Peyer's patch (tissue), 4 donors: ENCODE data around the gene SPATA24. TPM values are rescaled to one million over a fixed set of nuclear protein-coding genes. Genes with fewer than 3 reads are reported as not detected.
"Not testable (repeated sequence)": the region's sequence is repeated elsewhere in the genome, so short reads cannot be mapped to it uniquely, and the experiment has no call there.

Experiments used
- DNase-seq, 3 donors: peaks; one replicate each; pipeline ENCODE4 v3.0.0-alpha.2; 2017 to 2019
- H3K27ac ChIP-seq, 4 donors: fragments of 200-600 bp; sonication (generic); one replicate each; pipeline ENCODE4 v1.5.1; 2016 to 2019
- H3K27me3 ChIP-seq, 2 donors: fragments of 200-600 bp; sonication (generic); one replicate each; pipeline ENCODE4 v1.5.1; 2019
- H3K36me3 ChIP-seq, 3 donors: fragments of 200-600 bp; sonication (generic); one replicate each; pipeline ENCODE4 v1.5.1; 2016 to 2019
- H3K4me1 ChIP-seq, 4 donors: fragments of 200-600 bp; sonication (generic); one replicate each; pipeline ENCODE4 v1.5.1; 2016 to 2019
- H3K4me3 ChIP-seq, 4 donors: fragments of 200-600 bp; sonication (generic); 1 replicate in 3 of 4; 2 replicates in 1 of 4; pipeline ENCODE4 v1.5.1; 2016 to 2019; ENCODE audit warnings: mild to moderate bottlenecking in 1 of 4
- H3K9me3 ChIP-seq, 4 donors: fragments of 200-600 bp; sonication (generic); one replicate each; pipeline ENCODE4 v1.5.1; 2016 to 2019; ENCODE audit warnings: mild to moderate bottlenecking in 1 of 4
- CTCF ChIP-seq, 6 experiments: fragments of 450-650 bp in 4 of 6; fragments of 200-600 bp in 2 of 6; sonication (generic) in 1 of 6; IDR thresholded peaks; one replicate each; pipeline ENCODE4 v1.5.1; 2017 to 2019; ENCODE audit warnings: antibody characterized with exemption in 6 of 6, mild to moderate bottlenecking in 3 of 6, moderate library complexity in 1 of 6
- POLR2A ChIP-seq, 2 donors: fragments of 450-650 bp; IDR thresholded peaks; one replicate each; pipeline ENCODE4 v1.5.1; 2017; ENCODE audit warnings: antibody characterized with exemption in 2 of 2, mild to moderate bottlenecking in 2 of 2, moderate library complexity in 2 of 2
- small RNA-seq, 2 donors: library from RNA; depleted of rRNA; stranded (forward); fragments of <200 nt; gene quantifications; one replicate each; pipeline ENCODE3, GENCODE V24; 2016
- total RNA-seq, 4 donors: library from RNA; depleted of rRNA; stranded (reverse); fragments of >200 nt; gene quantifications; one replicate each; pipeline ENCODE4 v1.1.0, GENCODE V29; 2016

The SPATA24 gene
- total RNA-seq, 4 donors from 2014 or later: 3.1 to 11.6 TPM; not detected in 2

GRCh38 chr5:139354186-139354585 lies 49.7 kb downstream of the SPATA24 start:
- Histone ChIP-seq H3K4me1 (peaks cover 0 to 5% (median 0%) of the 10 kb centered on the region in 4 donors), H3K9me3 (no peaks in the 10 kb centered on the region), H3K27ac (no peak overlapping the region), H3K27me3 (no peaks in the 10 kb centered on the region), H3K36me3 (peaks cover 0 to 5% (median 0%) of the 10 kb centered on the region in 3 donors), H3K4me3 (no peak overlapping the region)
- TF ChIP-seq CTCF (IDR thresholded peaks at IDR 0.05): no peak
- no peak for TF ChIP-seq POLR2A (IDR thresholded peaks at IDR 0.05)
- DNase-seq: no peak

- peaks cover 0 to 33% (median 7%) of the 10 kb centered on the region in 4 donors for H3K4me1 ChIP-seq
- H3K36me3 ChIP-seq, H3K27me3 ChIP-seq: not testable (repeated sequence)
These were observed 56.0 kb downstream of the SPATA24 start for GRCh38 chr5:139347863-139348262.

More at GRCh38 chr5:139347863-139348262, 56.0 kb downstream of the SPATA24 start:
- not testable (repeated sequence) for H3K27ac ChIP-seq, H3K4me3 ChIP-seq, H3K9me3 ChIP-seq, DNase-seq

Small RNAs within 50 kb of the gene (small RNA-seq; reads per million reads assigned to genes)
- 0 reads per million in 2 donors for gene RNU5B-4P

Other genes with a start within 250 kb of the SPATA24 start
- gene SIL1, start 205.7 kb downstream of the SPATA24 start, total RNA-seq: 10 to 100 TPM; 23.6 to 84.2 (median 39.2) TPM
- gene MATR3, start 110.3 kb downstream of the SPATA24 start, total RNA-seq: 100 to 1,000 TPM; 110 to 217 (median 120) TPM
- gene PAIP2, start 62.2 kb downstream of the SPATA24 start, total RNA-seq: 10 to 100 TPM; 24.3 to 77.6 (median 35.6) TPM
- gene SLC23A1, start 20.8 kb downstream of the SPATA24 start, total RNA-seq: 100 to 1,000 TPM in 3 of 4 donors, 1 to 10 TPM in 1; 1.7 to 198 (median 143) TPM
- 10 to 100 TPM in 1 of 4 donors, 1 to 10 TPM in 3; 1.4 to 18.2 (median 4.4) TPM for gene MZB1, start 14.2 kb downstream of the SPATA24 start, total RNA-seq
- gene PROB1, start 9.0 kb downstream of the SPATA24 start, total RNA-seq: under 1 TPM; 0.18 to 0.94 (median 0.84) TPM
- 10 to 100 TPM in 1 of 4 donors, 1 to 10 TPM in 2, under 1 TPM in 1; 0.35 to 23.9 (median 3.4) TPM for gene DNAJC18, start 35.4 kb upstream of the SPATA24 start, total RNA-seq
- 10 to 100 TPM in 1 of 4 donors, 1 to 10 TPM in 3; 3.2 to 24.8 (median 7.9) TPM for gene ECSCR, start 58.7 kb upstream of the SPATA24 start, total RNA-seq
- gene SMIM33, start 66.9 kb upstream of the SPATA24 start, total RNA-seq: 1 to 10 TPM in 2 of 4 donors, under 1 TPM in 2; 0.40 to 1.7 (median 0.99) TPM
- 10 to 100 TPM in 3 of 4 donors, 1 to 10 TPM in 1; 9.5 to 48.7 (median 18.0) TPM for gene STING1, start 78.7 kb upstream of the SPATA24 start, total RNA-seq
- gene UBE2D2, start 157.2 kb upstream of the SPATA24 start, total RNA-seq: 10 to 100 TPM; 60.2 to 87.9 (median 70.2) TPM
- 10 to 100 TPM; 21.7 to 49.5 (median 30.9) TPM for gene CXXC5, start 244.3 kb upstream of the SPATA24 start, total RNA-seq